ENCODE results near the gene SLC5A12.

DNA sequence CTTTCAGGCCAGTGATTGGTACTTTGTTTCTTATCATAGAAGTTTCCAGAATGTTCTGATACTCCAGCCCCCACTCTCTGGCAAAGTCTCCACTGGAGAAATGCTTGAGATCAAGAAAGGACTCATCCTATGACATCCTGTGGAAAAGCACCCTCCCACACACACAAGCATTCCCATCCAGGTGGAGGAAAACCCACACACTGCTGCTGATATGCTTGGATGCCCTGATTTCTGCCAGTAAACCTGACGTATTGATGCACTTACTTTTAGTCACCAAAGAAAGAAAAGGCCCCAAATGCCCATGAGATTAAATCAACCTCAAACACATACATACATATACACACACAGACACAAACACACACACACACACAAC lies 9.2 kb upstream of the SLC5A12 start:
- TF ChIP-seq, protein P1, sequence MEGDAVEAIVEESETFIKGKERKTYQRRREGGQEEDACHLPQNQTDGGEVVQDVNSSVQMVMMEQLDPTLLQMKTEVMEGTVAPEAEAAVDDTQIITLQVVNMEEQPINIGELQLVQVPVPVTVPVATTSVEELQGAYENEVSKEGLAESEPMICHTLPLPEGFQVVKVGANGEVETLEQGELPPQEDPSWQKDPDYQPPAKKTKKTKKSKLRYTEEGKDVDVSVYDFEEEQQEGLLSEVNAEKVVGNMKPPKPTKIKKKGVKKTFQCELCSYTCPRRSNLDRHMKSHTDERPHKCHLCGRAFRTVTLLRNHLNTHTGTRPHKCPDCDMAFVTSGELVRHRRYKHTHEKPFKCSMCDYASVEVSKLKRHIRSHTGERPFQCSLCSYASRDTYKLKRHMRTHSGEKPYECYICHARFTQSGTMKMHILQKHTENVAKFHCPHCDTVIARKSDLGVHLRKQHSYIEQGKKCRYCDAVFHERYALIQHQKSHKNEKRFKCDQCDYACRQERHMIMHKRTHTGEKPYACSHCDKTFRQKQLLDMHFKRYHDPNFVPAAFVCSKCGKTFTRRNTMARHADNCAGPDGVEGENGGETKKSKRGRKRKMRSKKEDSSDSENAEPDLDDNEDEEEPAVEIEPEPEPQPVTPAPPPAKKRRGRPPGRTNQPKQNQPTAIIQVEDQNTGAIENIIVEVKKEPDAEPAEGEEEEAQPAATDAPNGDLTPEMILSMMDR (conservative IDR thresholded peaks at IDR 0.05; ENCODE audit: low read depth, low read length): no peak
- TF ChIP-seq EZH2 (IDR thresholded peaks at IDR 0.05; ENCODE audit: low read length, unreplicated experiment): no peak
